Measurements from ENCODE around the gene ALDH1B1. TPM values are rescaled to one million over a fixed set of nuclear protein-coding genes. Genes with fewer than 3 reads are reported as not detected.

ALDH1B1 gene
- total and polyA plus RNA-seq, 9 of the 15 experiments (the other 6 are each of a cell fraction or from before 2014, with no cell fraction given), result 8.6 to 46.5 (median 30.8) TPM

GRCh38 chr9:38389313-38389712 lies 3.2 kb upstream of the ALDH1B1 start:
- H3K4me3 ChIP-seq, result no peak overlapping the region
- ChIA-PET POLR2A (interaction anchor here (0.7 to 0.8 kb wide), 4 partner anchors 9 to 252 kb away, joined by 3 to 4 read pairs (median 4); no protein-coding TSS in a partner anchor), CTCF (ENCODE audit: low intra/inter-chr PET ratio) (no interaction called here)
- no peaks in the 10 kb centered on the region for H3K27me3 ChIP-seq (ENCODE audit: control insufficient read depth in 2 of 2, insufficient read depth in 2 of 2, low read length in 2 of 2)
- TF ChIP-seq MBD1 (CRISPR knock-in tag; IDR thresholded peaks at IDR 0.05) (no peak), ZNF165 (CRISPR knock-in tag; IDR thresholded peaks at IDR 0.05; ENCODE audit: borderline replicate concordance) (no peak)
- peak overlapping the region; percentile 79 for H2AFZ ChIP-seq (ENCODE audit: low read depth, low read length)
- H3K36me3 ChIP-seq (ENCODE audit: control insufficient read depth, insufficient read depth, low read length), result peaks cover 3% of the 10 kb centered on the region; the same call in 1 of the 3 replicates
- intact Hi-C loops (cut with micrococcal nuclease) (no loop called here), in situ Hi-C loops (cut with MboI) (no loop called here)
- H4K20me1 ChIP-seq (replicated peaks; ENCODE audit: control insufficient read depth, insufficient read depth, low read length), result no peaks in the 10 kb centered on the region
- WGBS (ENCODE audit: insufficient coverage, low coverage, missing lambda C conversion rate), result 25% methylated on average over 4 of the region's 4 CpGs
- H3K9me3 ChIP-seq (replicated peaks; ENCODE audit: control insufficient read depth, insufficient read depth, low read depth, low read length), result no peaks in the 10 kb centered on the region
- no peaks in the 10 kb centered on the region for H3K9me1 ChIP-seq (ENCODE audit: control insufficient read depth, insufficient read depth, low read length)
- DNase-seq (ENCODE audit: extremely low read depth in 1 of 4, low spot score in 3 of 4), result peak in 1 of 4 experiments; percentile 22
- peaks cover 18% of the 10 kb centered on the region for H3K79me2 ChIP-seq (ENCODE audit: control insufficient read depth, insufficient read depth, low read length)
- H3K9ac ChIP-seq (ENCODE audit: insufficient read depth in 1 of 2, low read depth in 2 of 2, low read length in 2 of 2), result peak overlapping the region in 1 of 2 experiments; percentile 39; a peak in 1 of 4 replicates
- peaks cover 37 to 38% of the 10 kb centered on the region in 2 experiments for H3K4me1 ChIP-seq (replicated peaks in 1 of 2; ENCODE audit: control insufficient read depth in 2 of 2, insufficient read depth in 2 of 2, low read length in 2 of 2)
- FAIRE-seq, result no peak
- no TSS peak for BruUV-seq (replicated peaks)
- ATAC-seq, result no peak
- 0 out of 3 replicates have a peak overlapping the region, but pooled peaks have one; percentile 10 for H3K27ac ChIP-seq (ENCODE audit: extremely low read depth, low read depth, low read length)
- H3K4me2 ChIP-seq (ENCODE audit: insufficient read depth, low read length), result no peak overlapping the region

- POLR2A ChIA-PET, result interaction anchor here (0.6 kb wide), 1 partner anchor 1399 kb away, joined by 3 read pairs; no protein-coding TSS in a partner anchor
- H3K4me3 ChIP-seq, result no peak overlapping the region
- 12% methylated on average over 1 of the region's 1 CpG for WGBS (ENCODE audit: insufficient coverage, low coverage, missing lambda C conversion rate)
- peak overlapping the region; percentile 51 for H2AFZ ChIP-seq (ENCODE audit: low read depth, low read length)
- peak overlapping the region; percentile 4 to 50; a peak in 1 of 4 replicates for H3K9ac ChIP-seq (ENCODE audit: insufficient read depth in 1 of 2, low read depth in 2 of 2, low read length in 2 of 2)
- H3K4me2 ChIP-seq (ENCODE audit: insufficient read depth, low read length), result peak overlapping the region; percentile 35
- no peaks in the 10 kb centered on the region for H4K20me1 ChIP-seq (replicated peaks; ENCODE audit: control insufficient read depth, insufficient read depth, low read length)
- in situ Hi-C loops (cut with MboI), result no loop called here
- H3K36me3 ChIP-seq (ENCODE audit: control insufficient read depth, insufficient read depth, low read length), result peaks cover 14% of the 10 kb centered on the region; the same call in 1 of the 3 replicates
- H3K27ac ChIP-seq (ENCODE audit: extremely low read depth, low read depth, low read length), result no peak overlapping the region
- no TSS peak for BruUV-seq (replicated peaks)
- no peak for ATAC-seq
- H3K79me2 ChIP-seq (ENCODE audit: control insufficient read depth, insufficient read depth, low read length), result peaks cover 29% of the 10 kb centered on the region
- DNase-seq (ENCODE audit: extremely low read depth in 1 of 4, low spot score in 3 of 4), result peak; percentile 28 to 68 (median 49)
- H3K4me1 ChIP-seq (replicated peaks in 1 of 2; ENCODE audit: control insufficient read depth in 2 of 2, insufficient read depth in 2 of 2, low read length in 2 of 2), result peaks cover 38% of the 10 kb centered on the region in 2 experiments
- H3K27me3 ChIP-seq (ENCODE audit: control insufficient read depth in 2 of 2, insufficient read depth in 2 of 2, low read length in 2 of 2), result no peaks in the 10 kb centered on the region
- H3K9me1 ChIP-seq (ENCODE audit: control insufficient read depth, insufficient read depth, low read length), result no peaks in the 10 kb centered on the region
- intact Hi-C loops (cut with micrococcal nuclease), result no loop called here
- peak; percentile 63 for FAIRE-seq
- CTCF ChIA-PET (ENCODE audit: low intra/inter-chr PET ratio), result no interaction called here
- no peaks in the 10 kb centered on the region for H3K9me3 ChIP-seq (replicated peaks; ENCODE audit: control insufficient read depth, insufficient read depth, low read depth, low read length)
- 0 out of 2 replicates have a peak, but pooled peaks have one; percentile 29 for TF ChIP-seq ZNF766 (CRISPR knock-in tag; conservative IDR thresholded peaks at IDR 0.05)
- peak; percentile 68; the same call in 1 of the 2 replicates for TF ChIP-seq VEZF1 (CRISPR knock-in tag; IDR thresholded peaks at IDR 0.05)
- no peak for TF ChIP-seq ZNF140 (CRISPR knock-in tag; IDR thresholded peaks at IDR 0.05)
- 0 out of 2 replicates have a peak, but pooled peaks have one; percentile 42 for TF ChIP-seq E2F1 (CRISPR knock-in tag; IDR thresholded peaks at IDR 0.05)
- TF ChIP-seq ZC3H8 (IDR thresholded peaks at IDR 0.05), result no peak
- TF ChIP-seq HIVEP1 (CRISPR knock-in tag; IDR thresholded peaks at IDR 0.05), result 0 out of 2 replicates have a peak, but pooled peaks have one; percentile 16
- TF ChIP-seq HDAC8 (tag; IDR thresholded peaks at IDR 0.05), result no peak
- TF ChIP-seq GATA2 (CRISPR knock-in tag; IDR thresholded peaks at IDR 0.05), result peak; percentile 26; the same call in 1 of the 2 replicates
- TF ChIP-seq EP400 (IDR thresholded peaks at IDR 0.05), result 0 out of 2 replicates have a peak, but pooled peaks have one; percentile 12
Measured at GRCh38 chr9:38390442-38390841, 2.1 kb upstream of the ALDH1B1 start.
